ENCODE results near the gene STRN.
"Not testable (repeated sequence)": the region's sequence is repeated elsewhere in the genome, so short reads cannot be mapped to it uniquely, and the experiment has no call there.

STRN gene, protein sequence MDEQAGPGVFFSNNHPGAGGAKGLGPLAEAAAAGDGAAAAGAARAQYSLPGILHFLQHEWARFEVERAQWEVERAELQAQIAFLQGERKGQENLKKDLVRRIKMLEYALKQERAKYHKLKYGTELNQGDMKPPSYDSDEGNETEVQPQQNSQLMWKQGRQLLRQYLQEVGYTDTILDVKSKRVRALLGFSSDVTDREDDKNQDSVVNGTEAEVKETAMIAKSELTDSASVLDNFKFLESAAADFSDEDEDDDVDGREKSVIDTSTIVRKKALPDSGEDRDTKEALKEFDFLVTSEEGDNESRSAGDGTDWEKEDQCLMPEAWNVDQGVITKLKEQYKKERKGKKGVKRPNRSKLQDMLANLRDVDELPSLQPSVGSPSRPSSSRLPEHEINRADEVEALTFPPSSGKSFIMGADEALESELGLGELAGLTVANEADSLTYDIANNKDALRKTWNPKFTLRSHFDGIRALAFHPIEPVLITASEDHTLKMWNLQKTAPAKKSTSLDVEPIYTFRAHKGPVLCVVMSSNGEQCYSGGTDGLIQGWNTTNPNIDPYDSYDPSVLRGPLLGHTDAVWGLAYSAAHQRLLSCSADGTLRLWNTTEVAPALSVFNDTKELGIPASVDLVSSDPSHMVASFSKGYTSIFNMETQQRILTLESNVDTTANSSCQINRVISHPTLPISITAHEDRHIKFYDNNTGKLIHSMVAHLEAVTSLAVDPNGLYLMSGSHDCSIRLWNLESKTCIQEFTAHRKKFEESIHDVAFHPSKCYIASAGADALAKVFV

DNA sequence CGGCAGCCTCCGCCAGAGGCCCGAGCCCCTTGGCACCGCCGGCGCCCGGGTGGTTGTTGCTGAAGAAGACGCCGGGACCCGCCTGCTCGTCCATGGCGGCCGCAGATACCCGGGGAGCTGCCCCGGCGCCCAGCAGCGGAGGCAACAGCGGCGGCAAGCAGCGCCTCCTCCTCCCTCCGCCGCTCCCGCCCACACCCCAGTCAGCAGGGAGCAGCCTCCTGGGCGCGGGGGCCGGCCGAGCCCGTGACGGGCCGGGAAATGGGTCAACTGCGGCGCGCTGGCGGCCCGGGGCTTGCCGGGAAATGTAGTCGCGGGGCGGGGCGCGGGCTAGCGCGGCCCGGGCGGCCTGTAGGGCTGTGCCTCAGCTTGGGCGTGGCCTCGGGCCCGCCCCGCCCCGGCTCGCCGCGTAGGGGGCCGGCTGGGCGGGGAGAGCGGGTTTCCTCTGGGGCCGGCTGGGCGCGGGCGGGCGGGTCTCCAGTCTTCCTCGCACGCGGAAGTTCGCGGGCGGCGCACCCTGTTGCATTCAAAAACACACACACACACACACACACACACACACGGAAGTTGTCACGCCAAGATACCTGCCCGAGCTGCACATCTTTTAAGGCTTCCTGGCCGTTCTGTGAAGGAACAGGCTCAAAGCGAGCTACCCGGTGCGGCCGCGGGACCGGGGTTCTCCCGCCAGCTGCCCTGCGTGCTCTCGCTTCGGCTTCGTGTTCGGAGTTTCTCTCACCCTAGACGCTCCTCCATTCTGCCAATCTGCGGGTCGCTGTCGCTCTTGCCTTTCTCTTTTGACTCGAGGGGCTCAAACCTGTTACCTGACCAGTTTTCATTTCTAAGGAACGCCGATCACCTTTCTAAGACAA, at the start of gene STRN:
TSS of gene STRN (minus strand) at position 167 of the 866 bp plus-strand sequence. CDS start at position 94, 73 bp downstream.
- peak; percentile 93 for TF ChIP-seq POLR2A (IDR thresholded peaks at IDR 0.05; ENCODE audit: low read depth, low read length)
- no peak for FAIRE-seq
- DNase-seq (ENCODE audit: insufficient read length, low spot score): peak; percentile 92

DNA sequence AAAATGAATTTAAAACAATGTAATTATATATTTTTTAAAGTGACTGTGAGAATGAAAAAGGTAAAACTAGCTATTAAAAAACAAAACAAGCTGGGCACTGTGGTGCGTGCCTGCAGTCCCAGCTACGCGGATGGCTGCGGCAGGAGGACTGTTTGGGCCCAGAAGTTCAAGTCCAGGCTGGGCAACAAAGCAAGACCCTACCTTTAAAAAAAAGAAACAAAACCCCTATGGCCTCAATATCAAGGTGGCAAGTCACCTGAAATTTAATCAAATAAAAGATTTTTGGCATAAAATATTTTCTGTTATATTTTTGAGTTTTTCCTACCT, 46.9 kb upstream of the STRN start:
- no peak for TF ChIP-seq POLR2A (IDR thresholded peaks at IDR 0.05; ENCODE audit: low read depth, low read length)
- DNase-seq (ENCODE audit: insufficient read length, low spot score) (no peak), FAIRE-seq (no peak)

DNA sequence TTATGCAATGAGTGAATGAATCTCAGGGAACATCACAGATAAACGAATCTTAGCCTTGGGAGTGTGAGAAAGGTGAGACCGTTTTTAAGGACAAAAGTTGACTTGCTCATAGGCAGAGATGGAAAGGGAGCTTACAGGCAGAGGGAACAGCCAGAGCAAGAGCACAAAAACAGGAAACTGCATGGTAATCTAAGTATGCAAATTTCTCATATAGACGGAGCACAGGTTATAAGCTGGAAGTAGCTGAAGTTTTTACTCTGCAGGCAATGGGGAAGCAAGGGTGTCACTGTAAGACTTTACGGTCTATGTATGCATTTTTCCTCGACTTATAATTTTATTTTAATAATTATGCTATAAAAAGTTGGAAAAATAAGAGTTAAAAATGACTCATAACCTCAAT, 44.8 kb upstream of the STRN start:
- TF ChIP-seq POLR2A (IDR thresholded peaks at IDR 0.05; ENCODE audit: low read depth, low read length): no peak
- no peak for FAIRE-seq
- DNase-seq (ENCODE audit: insufficient read length, low spot score): no peak

DNA sequence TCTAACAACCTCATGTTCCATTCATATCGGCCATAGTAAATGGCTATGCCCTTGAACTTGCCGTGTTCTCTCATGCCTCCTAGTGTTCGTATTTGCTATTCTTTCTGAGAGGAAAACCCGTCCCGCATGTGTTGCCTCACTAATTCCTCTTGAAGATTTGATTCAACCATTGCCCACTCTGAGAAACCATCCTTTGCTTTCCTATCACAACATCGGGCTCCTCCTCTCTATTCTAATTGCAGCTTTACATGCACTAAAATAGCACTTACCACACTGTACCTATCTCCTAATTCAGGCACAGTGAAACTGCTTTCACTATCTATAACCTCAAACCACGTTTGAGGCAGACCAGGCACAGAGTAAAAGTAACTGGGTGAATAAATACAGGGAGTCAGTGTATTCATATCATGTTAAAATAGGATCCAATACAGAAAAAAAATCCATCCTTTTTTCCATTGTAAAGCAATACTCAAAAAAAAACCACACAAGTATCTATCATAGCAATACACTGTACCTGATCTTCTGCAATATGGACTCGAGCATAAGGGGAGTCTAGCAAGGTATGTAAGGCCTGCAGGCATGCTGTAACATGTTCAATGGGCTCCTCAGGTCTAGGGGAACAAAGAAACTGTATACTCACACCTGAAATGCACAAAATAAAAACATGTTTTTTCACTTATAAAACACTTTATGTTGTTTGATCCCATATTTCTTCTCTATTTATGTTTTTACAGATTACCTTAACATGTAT, 39.0 kb upstream of the STRN start:
- FAIRE-seq: peak; percentile 93
- no peak for TF ChIP-seq POLR2A (IDR thresholded peaks at IDR 0.05; ENCODE audit: low read depth, low read length)
- DNase-seq (ENCODE audit: insufficient read length, low spot score): no peak

DNA sequence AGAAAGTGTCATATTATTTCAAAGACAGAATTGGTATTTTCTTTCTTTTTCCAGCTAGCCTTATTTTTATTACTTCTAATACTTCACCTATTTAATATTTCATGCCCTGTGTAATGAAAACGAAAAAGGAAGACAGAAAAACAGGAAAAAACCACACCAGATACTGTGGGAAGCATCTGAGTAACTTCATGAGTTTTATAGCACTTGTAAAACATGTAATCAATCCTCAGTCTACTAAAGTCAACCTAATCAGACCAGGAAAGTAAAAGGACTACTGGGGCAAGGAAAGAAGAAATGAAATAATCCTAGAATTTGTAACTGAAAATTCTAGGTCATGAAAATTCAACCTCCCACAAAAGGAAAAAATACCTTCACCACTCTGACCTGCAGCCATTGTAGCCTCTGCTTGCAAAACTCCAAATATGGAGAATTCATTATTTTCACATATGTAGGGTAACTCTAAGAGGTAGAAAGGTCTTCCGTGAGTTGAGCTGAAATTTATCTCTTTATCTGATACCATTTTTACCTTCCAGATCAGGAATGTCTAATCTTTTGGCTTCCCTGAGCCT, 34.7 kb upstream of the STRN start:
- TF ChIP-seq POLR2A (IDR thresholded peaks at IDR 0.05; ENCODE audit: low read depth, low read length): no peak
- FAIRE-seq: no peak

GRCh38 chr2:37000318-37000717, 34.0 kb upstream of the STRN start:
- no peak for TF ChIP-seq POLR2A (IDR thresholded peaks at IDR 0.05; ENCODE audit: low read depth, low read length)
- DNase-seq (ENCODE audit: insufficient read length, low spot score): no peak
- no peak for FAIRE-seq

More for the DNA sequence above, 34.7 kb upstream of the STRN start:
- no peak for DNase-seq (ENCODE audit: insufficient read length, low spot score)

DNA sequence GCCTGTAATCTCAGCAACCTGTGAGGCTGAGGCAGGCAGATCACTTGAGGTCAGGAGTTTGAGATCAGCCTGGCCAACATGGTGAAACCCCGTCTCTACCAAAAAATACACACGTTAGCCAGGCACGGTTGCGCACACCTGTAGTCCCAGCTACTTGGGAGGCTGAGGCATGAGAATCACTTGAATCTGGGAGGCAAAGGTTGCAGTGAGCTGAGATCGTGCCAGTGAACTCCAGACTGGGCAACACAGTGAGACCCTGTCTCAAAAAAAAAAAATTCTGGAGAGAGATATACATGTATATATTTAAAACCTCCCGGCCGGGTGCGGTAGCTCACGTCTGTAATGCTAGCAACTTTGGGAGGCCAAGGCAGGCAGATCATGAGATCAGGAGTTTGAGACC, 33.1 kb upstream of the STRN start:
- DNase-seq (ENCODE audit: insufficient read length, low spot score); FAIRE-seq: not testable (repeated sequence)

- FAIRE-seq (no peak), DNase-seq (ENCODE audit: insufficient read length, low spot score) (no peak)
- TF ChIP-seq POLR2A (IDR thresholded peaks at IDR 0.05; ENCODE audit: low read depth, low read length): no peak
These were observed 27.7 kb upstream of the STRN start for GRCh38 chr2:36993841-36994620.

GRCh38 chr2:36988008-36988407, 21.7 kb upstream of the STRN start:
- TF ChIP-seq POLR2A (IDR thresholded peaks at IDR 0.05; ENCODE audit: low read depth, low read length): no peak
- FAIRE-seq (no peak), DNase-seq (ENCODE audit: insufficient read length, low spot score) (no peak)

GRCh38 chr2:36982467-36982866, 16.1 kb upstream of the STRN start:
- no peak for FAIRE-seq
- no peak for TF ChIP-seq POLR2A (IDR thresholded peaks at IDR 0.05; ENCODE audit: low read depth, low read length)

DNA sequence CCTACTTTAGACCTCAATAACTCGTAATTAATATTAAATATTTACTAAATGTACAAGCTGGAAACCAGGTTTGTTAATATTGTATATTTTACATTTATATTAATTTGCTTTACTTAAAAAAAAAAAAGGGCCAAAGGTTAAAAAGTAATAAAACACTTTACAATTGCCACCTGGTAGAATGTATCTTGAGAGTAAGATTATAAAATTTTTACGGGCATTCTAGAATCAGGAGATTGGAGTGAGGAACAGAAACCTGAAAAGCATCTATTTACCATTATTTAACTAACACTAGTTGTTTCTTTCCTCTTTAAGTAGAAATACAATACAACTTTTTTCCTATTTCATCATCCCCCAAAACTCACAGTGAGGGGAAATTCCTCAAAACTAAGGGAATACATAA, 15.6 kb upstream of the STRN start:
- DNase-seq (ENCODE audit: insufficient read length, low spot score): no peak
- no peak for FAIRE-seq
- no peak for TF ChIP-seq POLR2A (IDR thresholded peaks at IDR 0.05; ENCODE audit: low read depth, low read length)

More at GRCh38 chr2:36982467-36982866, 16.1 kb upstream of the STRN start:
- DNase-seq (ENCODE audit: insufficient read length, low spot score): no peak

- DNase-seq (ENCODE audit: insufficient read length, low spot score); FAIRE-seq: not testable (repeated sequence)
These were observed 12.7 kb upstream of the STRN start for GRCh38 chr2:36979007-36979406.

All from H54 (cell line).